ENCODE data around the gene PLA2G12A.
"Not testable (repeated sequence)": the region's sequence is repeated elsewhere in the genome, so short reads cannot be mapped to it uniquely, and the experiment has no call there.

PLA2G12A gene

DNA sequence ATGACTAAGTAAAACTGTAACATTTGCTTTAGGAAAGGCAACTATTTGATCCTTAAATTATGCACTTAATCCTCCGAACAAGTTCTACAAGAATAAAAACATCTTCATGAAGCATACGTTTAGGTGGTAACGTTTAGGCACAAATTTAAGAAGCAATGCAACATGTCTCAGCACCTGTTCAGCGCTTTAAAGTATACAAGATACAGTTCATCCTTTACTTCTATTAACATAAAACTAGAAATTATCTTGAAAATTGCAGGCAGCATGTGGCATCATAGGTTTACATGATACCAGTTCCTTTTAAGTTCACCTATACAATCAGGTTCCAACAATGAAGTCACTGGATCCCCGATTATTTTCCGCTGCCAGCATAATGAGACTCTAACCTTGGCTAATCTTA lies 1.5 kb downstream of the PLA2G12A start:
- no peak for DNase-seq

DNA sequence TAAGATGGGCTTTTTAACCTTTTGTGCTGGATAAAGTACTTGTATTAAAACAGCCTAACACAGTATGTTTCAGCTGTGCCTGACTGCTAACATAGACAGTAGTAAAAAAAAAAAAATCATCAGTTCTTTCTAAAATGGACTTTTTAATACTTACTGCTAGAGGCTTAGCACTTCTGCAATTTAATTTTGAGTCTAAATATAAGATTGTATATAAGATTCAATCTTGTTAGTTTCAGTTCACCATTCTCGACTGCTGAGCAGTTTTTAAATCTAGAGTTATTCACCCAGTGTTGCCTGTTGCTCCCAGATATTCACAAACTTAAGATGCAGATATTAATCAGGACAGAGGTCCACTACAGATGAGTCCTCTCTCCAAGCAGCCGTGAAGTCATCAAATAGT lies 6.8 kb downstream of the PLA2G12A start:
- DNase-seq: no peak

- DNase-seq: no peak
These were observed 7.5 kb downstream of the PLA2G12A start for GRCh38 chr4:109722357-109722756.

- DNase-seq: no peak
These were observed 8.8 kb downstream of the PLA2G12A start for GRCh38 chr4:109721033-109721432.

GRCh38 chr4:109719604-109720003 lies 10.3 kb downstream of the PLA2G12A start:
- no peak for DNase-seq

DNA sequence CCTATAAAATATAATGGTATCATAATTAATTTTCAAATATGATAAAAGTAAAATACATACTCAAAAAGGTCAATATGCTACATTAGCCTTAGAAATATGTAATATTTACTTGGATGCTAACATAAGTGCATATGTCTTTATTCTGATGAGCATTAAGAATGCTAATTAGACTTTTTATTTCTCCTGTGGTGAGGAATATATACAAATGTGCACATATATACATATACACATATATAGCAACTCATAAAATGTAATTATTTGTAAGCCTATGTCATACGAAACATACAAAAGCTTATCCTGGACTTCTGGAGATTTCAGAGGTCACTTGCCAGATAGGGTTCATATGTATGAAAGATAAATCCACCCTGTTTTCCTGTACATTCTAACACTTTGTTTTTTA lies 11.1 kb downstream of the PLA2G12A start:
- DNase-seq: no peak

DNA sequence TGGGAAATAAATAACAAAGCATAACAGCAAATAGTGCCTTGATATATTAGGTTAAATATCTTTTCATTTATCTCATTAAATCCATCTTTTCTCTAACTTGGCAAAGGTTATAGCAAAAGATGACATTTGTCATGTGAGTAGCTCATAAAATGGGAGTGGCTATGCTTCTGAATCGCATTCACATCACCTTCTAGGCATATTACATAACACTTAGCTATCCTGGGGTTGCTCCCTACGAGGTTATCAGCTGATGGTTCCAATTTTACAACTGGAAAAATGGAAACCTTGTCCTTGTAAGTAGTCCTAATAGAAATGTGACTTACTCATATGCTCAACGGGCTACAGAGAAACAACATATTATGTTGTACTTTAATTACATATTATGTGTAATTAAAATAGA lies 16.4 kb downstream of the PLA2G12A start:
- no peak for DNase-seq

- DNase-seq: no peak
These were observed 20.9 kb downstream of the PLA2G12A start for GRCh38 chr4:109708990-109709389.

DNA sequence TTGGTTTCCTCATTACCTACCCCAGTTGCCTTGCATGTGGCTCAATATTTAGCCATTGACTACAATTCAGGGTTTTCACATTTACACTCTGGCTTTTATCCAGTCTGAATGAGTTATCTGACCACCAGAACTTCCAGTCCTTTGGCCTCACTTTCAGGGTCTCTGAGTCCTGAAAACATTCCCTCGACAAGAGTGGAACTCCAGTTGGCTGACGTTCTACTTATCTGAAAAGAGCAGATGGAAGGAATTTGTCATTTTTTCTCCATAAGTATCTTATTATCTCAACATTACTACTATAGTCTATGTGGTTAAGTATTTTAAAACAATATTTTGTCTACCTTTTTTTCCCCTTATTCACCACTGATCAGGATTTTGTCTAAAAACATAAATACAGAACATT lies 21.4 kb downstream of the PLA2G12A start:
- DNase-seq: no peak

- no peak for DNase-seq
These were observed 26.1 kb downstream of the PLA2G12A start for GRCh38 chr4:109703664-109704361.

- peak; percentile 44 for DNase-seq
These were observed 26.8 kb downstream of the PLA2G12A start, which contains the start of gene CASP6 for GRCh38 chr4:109702950-109703663. Gene CASP6 (minus strand): TSS chr4:109703445. CDS start chr4:109703395, 50 bp downstream.

DNA sequence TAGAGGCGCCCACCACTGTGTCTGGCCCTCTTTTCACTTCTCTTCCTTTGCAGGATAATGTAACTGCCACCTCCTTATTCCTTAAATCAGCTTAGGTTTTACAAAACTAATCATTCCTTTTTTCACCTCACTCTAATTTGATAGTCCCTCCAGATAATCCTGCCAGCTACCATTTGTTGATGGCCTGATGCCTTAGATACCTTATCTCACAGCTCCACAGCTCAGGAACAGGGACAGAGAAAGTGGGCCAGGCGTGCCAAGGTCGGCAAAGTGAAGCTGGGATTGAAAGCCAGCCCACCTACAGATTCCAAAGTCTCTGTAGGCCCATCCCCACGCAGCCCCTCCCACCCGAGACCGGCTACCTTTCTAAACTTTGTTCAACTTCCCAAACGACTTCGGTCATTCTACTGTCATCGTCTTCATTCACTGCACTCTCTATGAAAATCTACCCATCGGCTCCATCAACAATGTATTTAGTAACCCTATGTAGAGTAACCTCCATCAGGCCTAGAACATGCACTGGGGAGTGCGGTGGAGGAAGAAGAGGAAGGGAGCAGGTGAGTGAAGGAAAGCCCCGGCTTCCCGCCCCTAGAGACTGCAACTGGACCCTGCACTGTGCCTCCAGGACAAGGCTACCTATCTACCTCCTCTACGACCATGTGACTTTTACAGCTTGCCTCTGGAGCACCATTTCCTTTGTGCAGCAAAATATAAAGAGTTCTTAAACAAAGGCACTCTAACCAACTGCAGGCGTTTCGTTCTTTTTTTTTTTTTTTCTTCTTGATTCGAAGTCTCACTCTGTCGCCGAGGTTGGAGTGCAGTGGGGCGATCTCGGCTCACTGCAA lies 28.1 kb downstream of the PLA2G12A start:
- DNase-seq: no peak

- no peak for DNase-seq
These were observed 30.2 kb downstream of the PLA2G12A start for GRCh38 chr4:109699553-109700225.

- DNase-seq: no peak
These were observed 31.2 kb downstream of the PLA2G12A start for GRCh38 chr4:109698656-109699055.

GRCh38 chr4:109691411-109691920 lies 38.4 kb downstream of the PLA2G12A start:
- DNase-seq: no peak

- no peak for DNase-seq
These were observed 39.0 kb downstream of the PLA2G12A start for GRCh38 chr4:109690690-109691410.

- DNase-seq: no peak
These were observed 45.1 kb downstream of the PLA2G12A start for GRCh38 chr4:109684727-109685126.

DNA sequence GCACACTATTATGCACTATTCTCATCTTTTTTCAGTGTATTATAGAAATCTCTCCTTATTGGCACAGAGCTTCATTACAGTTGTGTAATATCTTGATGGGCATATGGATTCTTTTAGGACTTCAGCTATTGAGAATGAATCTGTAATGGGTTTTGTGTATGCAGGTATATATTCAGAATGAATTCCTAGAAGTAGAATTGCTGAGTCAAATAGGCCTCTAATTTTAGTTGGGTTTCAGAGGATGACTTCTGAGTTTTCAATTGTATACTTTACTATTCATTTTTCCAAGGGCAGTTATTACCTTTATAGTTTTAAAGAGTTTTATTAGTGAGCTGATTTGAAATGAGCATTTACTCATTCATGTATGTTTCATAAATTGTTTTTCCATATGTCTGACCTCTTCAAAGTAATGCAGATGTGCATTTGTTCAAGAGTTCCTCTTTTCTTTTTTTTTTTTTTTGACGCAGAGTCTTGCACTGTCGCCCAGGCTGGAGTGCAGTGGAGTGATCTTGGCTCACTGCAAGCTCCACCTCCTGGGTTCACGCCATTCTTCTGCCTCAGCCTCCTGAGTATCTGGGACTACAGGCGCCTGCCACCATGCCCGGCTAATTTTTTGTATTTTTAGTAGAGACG lies 46.1 kb downstream of the PLA2G12A start:
- DNase-seq: no peak

DNA sequence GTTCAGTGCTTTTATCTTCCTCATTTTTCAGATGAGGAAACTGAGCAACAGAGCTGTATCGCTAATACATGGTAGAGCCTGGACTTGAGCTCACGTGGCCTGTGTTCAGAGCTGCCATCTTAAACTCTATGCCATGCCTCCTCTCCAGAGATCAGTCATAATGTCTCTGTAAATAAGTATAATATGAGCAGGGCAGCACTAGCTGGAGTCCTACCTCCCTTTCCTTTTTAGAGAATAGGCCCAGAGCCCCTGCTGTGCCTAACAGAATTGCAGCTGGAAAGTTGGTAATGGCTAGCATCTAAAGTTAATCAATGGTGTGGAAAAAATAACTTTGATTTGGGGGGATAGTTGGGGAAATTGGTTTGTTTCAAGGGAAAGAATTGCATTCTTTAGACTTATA lies 47.0 kb downstream of the PLA2G12A start:
- DNase-seq: no peak

GRCh38 chr4:109678925-109679324 lies 50.9 kb downstream of the PLA2G12A start:
- not testable (repeated sequence) for DNase-seq

DNA sequence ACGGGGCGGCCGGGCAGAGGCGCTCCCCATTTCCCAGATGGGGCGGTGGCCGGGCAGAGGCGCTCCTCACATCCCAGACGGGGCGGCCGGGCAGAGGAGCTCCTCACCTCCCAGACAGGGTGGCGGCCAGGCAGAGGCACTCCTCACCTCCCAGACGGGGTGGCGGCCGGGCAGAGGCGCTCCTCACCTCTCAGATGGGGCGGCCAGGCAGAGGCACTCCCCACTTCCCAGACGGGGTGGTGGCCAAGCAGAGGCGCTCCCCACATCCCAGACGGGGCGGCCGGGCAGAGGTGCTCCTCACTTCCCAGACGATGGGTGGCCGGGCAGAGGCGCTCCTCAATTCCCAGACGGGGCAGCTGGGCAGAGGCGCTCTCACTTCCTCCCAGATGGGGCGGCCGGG lies 51.4 kb downstream of the PLA2G12A start:
- DNase-seq: not testable (repeated sequence)

GRCh38 chr4:109676886-109677285 lies 53.0 kb downstream of the PLA2G12A start:
- no peak for DNase-seq
